ENCODE measurements around the gene MUCL1. TPM values are rescaled to one million over a fixed set of nuclear protein-coding genes. Genes with fewer than 3 reads are reported as not detected.
"Not testable (repeated sequence)": the region's sequence is repeated elsewhere in the genome, so short reads cannot be mapped to it uniquely, and the experiment has no call there.

The MUCL1 gene
- total and polyA plus RNA-seq, 2 donors, result not detected

GRCh38 chr12:54870048-54870447, 15.7 kb downstream of the MUCL1 start:
- DNase-seq (ENCODE audit: extremely low spot score), result no peak
- H3K27ac ChIP-seq (ENCODE audit: low read depth), result no peak overlapping the region
- no peaks in the 10 kb centered on the region for H3K4me1 ChIP-seq (ENCODE audit: insufficient read depth)
- no peak overlapping the region for H3K4me3 ChIP-seq (ENCODE audit: low read depth, low read length)
- WGBS, result 85% methylated on average over 1 of the region's 1 CpG
- H3K36me3 ChIP-seq (ENCODE audit: insufficient read depth), result no peaks in the 10 kb centered on the region

GRCh38 chr12:54870617-54871016, 16.3 kb downstream of the MUCL1 start:
- no peak for DNase-seq (ENCODE audit: extremely low spot score)
- no peaks in the 10 kb centered on the region for H3K4me1 ChIP-seq (ENCODE audit: insufficient read depth)
- H3K27ac ChIP-seq (ENCODE audit: low read depth), result no peak overlapping the region
- H3K36me3 ChIP-seq (ENCODE audit: insufficient read depth), result no peaks in the 10 kb centered on the region
- no peak overlapping the region for H3K4me3 ChIP-seq (ENCODE audit: low read depth, low read length)
- WGBS, result 82% methylated on average over 5 of the region's 5 CpGs

- WGBS, result 51% methylated on average over 3 of the region's 3 CpGs
- H3K4me3 ChIP-seq (ENCODE audit: low read depth, low read length), result no peak overlapping the region
- no peaks in the 10 kb centered on the region for H3K4me1 ChIP-seq (ENCODE audit: insufficient read depth)
- H3K36me3 ChIP-seq (ENCODE audit: insufficient read depth), result no peaks in the 10 kb centered on the region
- no peak overlapping the region for H3K27ac ChIP-seq (ENCODE audit: low read depth)
- no peak for DNase-seq (ENCODE audit: extremely low spot score)
Measured at GRCh38 chr12:54879150-54879549, 24.8 kb downstream of the MUCL1 start.

GRCh38 chr12:54879579-54879978, 25.3 kb downstream of the MUCL1 start:
- Histone ChIP-seq H3K27ac (ENCODE audit: low read depth) (no peak overlapping the region), H3K36me3 (ENCODE audit: insufficient read depth) (no peaks in the 10 kb centered on the region), H3K4me3 (ENCODE audit: low read depth, low read length) (no peak overlapping the region), H3K4me1 (ENCODE audit: insufficient read depth) (no peaks in the 10 kb centered on the region)
- no peak for DNase-seq (ENCODE audit: extremely low spot score)

GRCh38 chr12:54882079-54882478, 27.8 kb downstream of the MUCL1 start:
- no peak for DNase-seq (ENCODE audit: extremely low spot score)
- WGBS, result 75% methylated on average over 2 of the region's 2 CpGs
- no peaks in the 10 kb centered on the region for H3K4me1 ChIP-seq (ENCODE audit: insufficient read depth)
- H3K36me3 ChIP-seq (ENCODE audit: insufficient read depth), result no peaks in the 10 kb centered on the region
- no peak overlapping the region for H3K4me3 ChIP-seq (ENCODE audit: low read depth, low read length)
- H3K27ac ChIP-seq (ENCODE audit: low read depth), result no peak overlapping the region

GRCh38 chr12:54882597-54882996, 28.3 kb downstream of the MUCL1 start:
- WGBS, result 91% methylated on average over 1 of the region's 1 CpG
- not testable (repeated sequence) for H3K36me3 ChIP-seq (ENCODE audit: insufficient read depth); H3K27ac ChIP-seq (ENCODE audit: low read depth); H3K4me3 ChIP-seq (ENCODE audit: low read depth, low read length); DNase-seq (ENCODE audit: extremely low spot score); H3K4me1 ChIP-seq (ENCODE audit: insufficient read depth)

- H3K4me1 ChIP-seq (ENCODE audit: insufficient read depth); H3K4me3 ChIP-seq (ENCODE audit: low read depth, low read length); H3K27ac ChIP-seq (ENCODE audit: low read depth); H3K36me3 ChIP-seq (ENCODE audit: insufficient read depth); DNase-seq (ENCODE audit: extremely low spot score): not testable (repeated sequence)
- 79% methylated on average over 11 of the region's 11 CpGs for WGBS
Measured at GRCh38 chr12:54888428-54888827, 34.1 kb downstream of the MUCL1 start.

- Histone ChIP-seq H3K36me3 (ENCODE audit: insufficient read depth) (no peaks in the 10 kb centered on the region), H3K4me1 (ENCODE audit: insufficient read depth) (no peaks in the 10 kb centered on the region), H3K27ac (ENCODE audit: low read depth) (no peak overlapping the region), H3K4me3 (ENCODE audit: low read depth, low read length) (no peak overlapping the region)
- no peak for DNase-seq (ENCODE audit: extremely low spot score)
- WGBS, result 83% methylated on average over 3 of the region's 3 CpGs
Measured at GRCh38 chr12:54890339-54890738, 36.0 kb downstream of the MUCL1 start.

- H3K36me3 ChIP-seq (ENCODE audit: insufficient read depth), result no peaks in the 10 kb centered on the region
- H3K4me1 ChIP-seq (ENCODE audit: insufficient read depth), result no peaks in the 10 kb centered on the region
- no peak overlapping the region for H3K27ac ChIP-seq (ENCODE audit: low read depth)
- peak; percentile 6 for DNase-seq (ENCODE audit: extremely low spot score)
- no peak overlapping the region for H3K4me3 ChIP-seq (ENCODE audit: low read depth, low read length)
- WGBS, result 60% methylated on average over 3 of the region's 3 CpGs
Measured at GRCh38 chr12:54891717-54892478, 37.6 kb downstream of the MUCL1 start.

Other genes with a start within 250 kb of the MUCL1 start
- not detected for gene LACRT, start 219.6 kb upstream of the MUCL1 start, total RNA-seq
- gene LACRT, start 219.6 kb upstream of the MUCL1 start, polyA plus RNA-seq, result not detected
- not detected for gene DCD, start 206.2 kb upstream of the MUCL1 start, total RNA-seq
- gene DCD, start 206.2 kb upstream of the MUCL1 start, polyA plus RNA-seq, result not detected
- 1.6 TPM for gene TESPA1, start 130.2 kb downstream of the MUCL1 start, total RNA-seq
- 1.1 TPM for gene TESPA1, start 130.2 kb downstream of the MUCL1 start, polyA plus RNA-seq
- gene NEUROD4, start 165.5 kb downstream of the MUCL1 start, total RNA-seq, result 0.11 TPM
- not detected for gene NEUROD4, start 165.5 kb downstream of the MUCL1 start, polyA plus RNA-seq

All from urinary bladder (tissue), 4 donors.